GM12878 (cell line): Measurements from ENCODE around the gene SEC23A. TPM values are rescaled to one million over a fixed set of nuclear protein-coding genes. Genes with fewer than 3 reads are reported as not detected.

ENCODE experiments used
- ATAC-seq: fragments of 200-7000 bp; cut with Tn5 transposase; 3 replicates; pipeline ENCODE4 v1.9.1; 2020; ENCODE audit warnings: mild to moderate bottlenecking, moderate library complexity
- BruUV-seq: library from RNA; stranded (reverse); fragments of 400-500 nt; replicated peaks from 2 replicates; lab custom pipeline; 2021; lab: Mats Ljungman, UMichigan
- CTCF ChIA-PET: fragments of 300-600 bp; sonication (Branson Sonifier 250); formaldehyde crosslinking; extraction: SDS; loops from one replicate; lab custom pipeline; 2021; ENCODE audit warnings: inconsistent platforms; lab: Yijun Ruan, JAX
- POLR2A ChIA-PET: fragments of 350-600 bp; formaldehyde crosslinking; extraction: SDS; loops from one replicate; lab custom pipeline; 2021; ENCODE audit warnings: inconsistent platforms; lab: Charles Lee
- RAD21 ChIA-PET: fragments of 300-600 bp; sonication (Branson Sonifier 250); formaldehyde crosslinking; loops from one replicate; lab custom pipeline; 2023; ENCODE audit warnings: antibody characterized with exemption; ENCODE audit not compliant: unreplicated experiment; lab: Charles Lee
- SMC1A ChIA-PET: fragments of 300-600 bp; sonication (Branson Sonifier 250); formaldehyde crosslinking; loops from one replicate; lab custom pipeline; 2023; ENCODE audit not compliant: unreplicated experiment, uncharacterized antibody; lab: Charles Lee
- DNase-seq: peaks from one replicate; pipeline ENCODE4 v3.0.0-alpha.2; 2011; ENCODE audit warnings: low read depth, low spot score
- FAIRE-seq: peaks from 3 replicates; lab custom pipeline; 2011; peaks lifted over from hg19 to GRCh38; lab: Jason Lieb, UNC
- H2AFZ ChIP-seq: 2 replicates; pipeline ENCODE4 v1.6.0; 2011; ENCODE audit warnings: low read depth, low read length, control low read depth; ENCODE audit not compliant: control insufficient read depth
- H3K27ac ChIP-seq: 2 replicates; pipeline ENCODE4 v1.5.1; 2011; ENCODE audit warnings: control low read depth; ENCODE audit not compliant: control insufficient read depth, insufficient read depth
- H3K27me3 ChIP-seq, 2 experiments: replicated peaks in 1 of 2; 2 replicates each; pipeline versions ENCODE4 v1.6.0 to v1.6.1; 2011; ENCODE audit warnings: low read length in 1 of 2; ENCODE audit not compliant: control insufficient read depth in 2 of 2, insufficient read depth in 2 of 2
- H3K36me3 ChIP-seq, 2 experiments: 2 replicates each; pipeline ENCODE4 v1.5.1; 2011; ENCODE audit warnings: low read length in 1 of 2; ENCODE audit not compliant: control insufficient read depth in 2 of 2, insufficient read depth in 2 of 2
- H3K4me1 ChIP-seq: 2 replicates; pipeline ENCODE4 v1.6.1; 2011; ENCODE audit warnings: mild to moderate bottlenecking, low read length, moderate library complexity, mixed read lengths; ENCODE audit not compliant: control insufficient read depth, insufficient read depth
- H3K4me2 ChIP-seq: 2 replicates; pipeline ENCODE4 v1.6.0; 2011; ENCODE audit warnings: control low read depth; ENCODE audit not compliant: control insufficient read depth, insufficient read depth
- H3K4me3 ChIP-seq: fragments of 200-600 bp; sonication (generic); 2 replicates; pipeline ENCODE4 v1.5.1; 2016
- H3K79me2 ChIP-seq: 2 replicates; pipeline ENCODE4 v1.6.0; 2011; ENCODE audit warnings: low read length; ENCODE audit not compliant: control insufficient read depth, insufficient read depth
- H3K9ac ChIP-seq: 2 replicates; pipeline ENCODE4 v1.8.0; 2011; ENCODE audit warnings: low read length, control low read depth, mixed read lengths; ENCODE audit not compliant: control insufficient read depth, insufficient read depth
- H3K9me3 ChIP-seq: replicated peaks from 3 replicates; pipeline ENCODE4 v1.5.1; 2011; ENCODE audit warnings: mild to moderate bottlenecking, low read length; ENCODE audit not compliant: control insufficient read depth, insufficient read depth
- H4K20me1 ChIP-seq: 2 replicates; pipeline ENCODE4 v1.6.0; 2011; ENCODE audit not compliant: control insufficient read depth, insufficient read depth
- HDAC2 ChIP-seq: fragments of 200-600 bp; sonication (generic); IDR thresholded peaks from 2 replicates; pipeline ENCODE4 v1.6.1; 2017
- RB1 ChIP-seq: fragments of 450-650 bp; formaldehyde crosslinking; IDR thresholded peaks from 2 replicates; pipeline ENCODE4 v1.6.1; 2017; ENCODE audit warnings: mild to moderate bottlenecking, borderline replicate concordance
- WGBS: methylation state at CpG from one replicate; pipeline ENCODE4 v1.1.6; 2016; ENCODE audit warnings: low lambda C conversion rate; ENCODE audit not compliant: insufficient replicate concordance, insufficient coverage; ENCODE audit errors: missing lambda C conversion rate; 5-methylcytosine and 5-hydroxymethylcytosine counted together
- in situ Hi-C: fragments of 300-500 bp; cut with MboI; formaldehyde crosslinking; loops from 9 replicates; pipeline ENCODE4 v1.14.3; 2018; ENCODE audit warnings: mixed read lengths
- intact Hi-C: fragments of 100-400 bp; cut with micrococcal nuclease; formaldehyde crosslinking; loops from one replicate; pipeline ENCODE4 v1.14.2; 2022; ENCODE audit not compliant: unreplicated experiment
- polyA plus RNA-seq, 11 experiments: library from polyadenylated mRNA; depleted of rRNA in 4 of 11; unstranded in 6 of 11; stranded (reverse) in 5 of 11; fragments of >200 nt; fragmentation: Nextera tagmentation in 4 of 11; fragmentation: Illumina TruSeq in 1 of 11; extraction: Ambion mirVana in 4 of 11; extraction: Trizol in 1 of 11; gene quantifications; 1 replicate in 1 of 11; 2 replicates in 10 of 11; pipeline versions ENCODE4 v1.2.1 to v1.2.3, GENCODE V29; 2011 to 2016; ENCODE audit warnings: inconsistent platforms in 2 of 11, missing spikeins in 2 of 11, low read depth in 1 of 11
- total RNA-seq, 4 experiments: library from RNA; depleted of rRNA in 3 of 4; stranded (reverse); fragments of >200 nt in 3 of 4; fragmentation: Illumina TruSeq in 1 of 4; extraction: Trizol in 1 of 4; gene quantifications; 2 replicates each; pipeline versions ENCODE4 v1.2.1 to v1.2.3, GENCODE V29; 2013 to 2021
- TF ChIP-seq, protein P1 (sequence below): fragments of 450-650 bp; IDR thresholded peaks from 2 replicates; pipeline ENCODE4 v1.6.1; 2017; ENCODE audit warnings: mild to moderate bottlenecking, moderate library complexity
- TF ChIP-seq, protein P2 (sequence below): IDR thresholded peaks from 2 replicates; pipeline ENCODE4 v1.6.1; 2012; ENCODE audit warnings: mild to moderate bottlenecking, low read depth, low read length

The SEC23A gene
- total and polyA plus RNA-seq, 10 of the 15 experiments (the other 5 are each of a cell fraction or from before 2014, with no cell fraction given): 13.6 to 63.8 (median 37.3) TPM

DNA sequence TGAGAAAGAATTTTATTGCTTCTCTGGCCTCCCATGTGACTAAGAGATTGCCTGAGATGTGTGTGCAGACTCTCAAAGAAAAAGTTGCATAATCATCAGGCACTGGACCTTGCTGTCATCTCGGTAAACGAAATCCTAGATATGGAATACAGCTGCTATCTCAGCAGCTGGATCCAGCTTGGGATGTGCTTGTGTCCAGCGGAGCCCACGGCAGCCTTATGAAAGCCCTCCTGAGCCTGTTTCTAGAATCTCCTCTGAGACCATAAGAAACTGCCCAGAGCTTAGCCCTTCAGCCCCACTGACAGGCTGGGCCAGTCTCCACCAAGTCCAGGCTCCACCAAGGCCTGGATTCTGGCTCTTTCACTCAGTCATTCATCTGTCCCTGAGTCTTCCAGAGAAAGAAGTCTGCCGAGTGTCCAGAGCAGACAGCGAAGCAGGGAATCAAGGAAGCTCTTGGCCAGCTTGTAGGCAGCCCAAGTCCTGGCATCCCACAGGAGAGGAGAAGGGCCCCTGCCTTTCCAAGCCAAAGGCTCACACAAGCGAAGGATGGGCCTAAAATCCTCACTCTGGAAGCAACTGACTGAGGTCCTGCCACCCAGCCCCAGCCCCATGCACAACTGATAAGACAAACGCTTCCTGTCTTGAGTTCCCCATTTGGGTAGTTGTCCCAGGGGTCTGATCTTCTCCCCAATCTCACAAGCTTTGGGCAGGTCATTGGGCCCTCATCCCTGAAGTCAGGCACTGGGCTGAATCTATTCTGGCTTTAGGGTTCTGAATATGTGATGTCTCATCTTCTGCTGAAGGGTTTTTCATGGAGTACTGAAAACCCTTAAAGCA lies 97.8 kb downstream of the SEC23A start:
- Histone ChIP-seq H3K27me3 (no peaks in the 10 kb centered on the region), H3K9ac (no peak overlapping the region), H4K20me1 (no peaks in the 10 kb centered on the region), H3K36me3 (no peaks in the 10 kb centered on the region), H3K27ac (no peak overlapping the region), H3K79me2 (no peaks in the 10 kb centered on the region), H3K9me3 (no peaks in the 10 kb centered on the region), H3K4me3 (no peak overlapping the region), H3K4me2 (no peak overlapping the region), H3K4me1 (no peaks in the 10 kb centered on the region), H2AFZ (no peak overlapping the region)
- WGBS: 96% methylated on average over 8 of the region's 8 CpGs
- no TSS peak for BruUV-seq
- POLR2A ChIA-PET: no interaction called here
- SMC1A ChIA-PET: interaction anchor here (1.8 kb wide), 1 partner anchor 10 kb away, joined by 7 read pairs; no protein-coding TSS in a partner anchor
- TF ChIP-seq, protein P1, sequence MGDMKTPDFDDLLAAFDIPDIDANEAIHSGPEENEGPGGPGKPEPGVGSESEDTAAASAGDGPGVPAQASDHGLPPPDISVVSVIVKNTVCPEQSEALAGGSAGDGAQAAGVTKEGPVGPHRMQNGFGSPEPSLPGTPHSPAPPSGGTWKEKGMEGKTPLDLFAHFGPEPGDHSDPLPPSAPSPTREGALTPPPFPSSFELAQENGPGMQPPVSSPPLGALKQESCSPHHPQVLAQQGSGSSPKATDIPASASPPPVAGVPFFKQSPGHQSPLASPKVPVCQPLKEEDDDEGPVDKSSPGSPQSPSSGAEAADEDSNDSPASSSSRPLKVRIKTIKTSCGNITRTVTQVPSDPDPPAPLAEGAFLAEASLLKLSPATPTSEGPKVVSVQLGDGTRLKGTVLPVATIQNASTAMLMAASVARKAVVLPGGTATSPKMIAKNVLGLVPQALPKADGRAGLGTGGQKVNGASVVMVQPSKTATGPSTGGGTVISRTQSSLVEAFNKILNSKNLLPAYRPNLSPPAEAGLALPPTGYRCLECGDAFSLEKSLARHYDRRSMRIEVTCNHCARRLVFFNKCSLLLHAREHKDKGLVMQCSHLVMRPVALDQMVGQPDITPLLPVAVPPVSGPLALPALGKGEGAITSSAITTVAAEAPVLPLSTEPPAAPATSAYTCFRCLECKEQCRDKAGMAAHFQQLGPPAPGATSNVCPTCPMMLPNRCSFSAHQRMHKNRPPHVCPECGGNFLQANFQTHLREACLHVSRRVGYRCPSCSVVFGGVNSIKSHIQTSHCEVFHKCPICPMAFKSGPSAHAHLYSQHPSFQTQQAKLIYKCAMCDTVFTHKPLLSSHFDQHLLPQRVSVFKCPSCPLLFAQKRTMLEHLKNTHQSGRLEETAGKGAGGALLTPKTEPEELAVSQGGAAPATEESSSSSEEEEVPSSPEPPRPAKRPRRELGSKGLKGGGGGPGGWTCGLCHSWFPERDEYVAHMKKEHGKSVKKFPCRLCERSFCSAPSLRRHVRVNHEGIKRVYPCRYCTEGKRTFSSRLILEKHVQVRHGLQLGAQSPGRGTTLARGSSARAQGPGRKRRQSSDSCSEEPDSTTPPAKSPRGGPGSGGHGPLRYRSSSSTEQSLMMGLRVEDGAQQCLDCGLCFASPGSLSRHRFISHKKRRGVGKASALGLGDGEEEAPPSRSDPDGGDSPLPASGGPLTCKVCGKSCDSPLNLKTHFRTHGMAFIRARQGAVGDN: no peak
- TF ChIP-seq, protein P2, sequence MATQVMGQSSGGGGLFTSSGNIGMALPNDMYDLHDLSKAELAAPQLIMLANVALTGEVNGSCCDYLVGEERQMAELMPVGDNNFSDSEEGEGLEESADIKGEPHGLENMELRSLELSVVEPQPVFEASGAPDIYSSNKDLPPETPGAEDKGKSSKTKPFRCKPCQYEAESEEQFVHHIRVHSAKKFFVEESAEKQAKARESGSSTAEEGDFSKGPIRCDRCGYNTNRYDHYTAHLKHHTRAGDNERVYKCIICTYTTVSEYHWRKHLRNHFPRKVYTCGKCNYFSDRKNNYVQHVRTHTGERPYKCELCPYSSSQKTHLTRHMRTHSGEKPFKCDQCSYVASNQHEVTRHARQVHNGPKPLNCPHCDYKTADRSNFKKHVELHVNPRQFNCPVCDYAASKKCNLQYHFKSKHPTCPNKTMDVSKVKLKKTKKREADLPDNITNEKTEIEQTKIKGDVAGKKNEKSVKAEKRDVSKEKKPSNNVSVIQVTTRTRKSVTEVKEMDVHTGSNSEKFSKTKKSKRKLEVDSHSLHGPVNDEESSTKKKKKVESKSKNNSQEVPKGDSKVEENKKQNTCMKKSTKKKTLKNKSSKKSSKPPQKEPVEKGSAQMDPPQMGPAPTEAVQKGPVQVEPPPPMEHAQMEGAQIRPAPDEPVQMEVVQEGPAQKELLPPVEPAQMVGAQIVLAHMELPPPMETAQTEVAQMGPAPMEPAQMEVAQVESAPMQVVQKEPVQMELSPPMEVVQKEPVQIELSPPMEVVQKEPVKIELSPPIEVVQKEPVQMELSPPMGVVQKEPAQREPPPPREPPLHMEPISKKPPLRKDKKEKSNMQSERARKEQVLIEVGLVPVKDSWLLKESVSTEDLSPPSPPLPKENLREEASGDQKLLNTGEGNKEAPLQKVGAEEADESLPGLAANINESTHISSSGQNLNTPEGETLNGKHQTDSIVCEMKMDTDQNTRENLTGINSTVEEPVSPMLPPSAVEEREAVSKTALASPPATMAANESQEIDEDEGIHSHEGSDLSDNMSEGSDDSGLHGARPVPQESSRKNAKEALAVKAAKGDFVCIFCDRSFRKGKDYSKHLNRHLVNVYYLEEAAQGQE: no peak
- TF ChIP-seq HDAC2 (no peak), RB1 (no peak)
- RAD21 ChIA-PET: interaction anchor here (0.9 kb wide), 1 partner anchor 10 kb away, joined by 4 read pairs; no protein-coding TSS in a partner anchor
- intact Hi-C loops (no loop called here), in situ Hi-C loops (loop anchor here (25.0 kb wide), 1 partner anchor 1768 kb away; no protein-coding TSS in a partner anchor)
- ATAC-seq (no peak), FAIRE-seq (no peak), DNase-seq (no peak)
- CTCF ChIA-PET: interaction anchor here (1.2 kb wide), 1 partner anchor 10 kb away, joined by 4 read pairs; no protein-coding TSS in a partner anchor
